LNCAP (cell line): Measurements from ENCODE around the gene SGMS1.

Experiments
- CTCF ChIP-seq: fragments of 450-650 bp; IDR thresholded peaks from 2 replicates; pipeline ENCODE4 v1.5.1; 2017; ENCODE audit warnings: mild to moderate bottlenecking

The SGMS1 gene

GRCh38 chr10:50456719-50457118 lies 167.0 kb downstream of the SGMS1 start:
- TF ChIP-seq CTCF: no peak

GRCh38 chr10:50453940-50454339 lies 169.8 kb downstream of the SGMS1 start:
- no peak for TF ChIP-seq CTCF

- TF ChIP-seq CTCF: no peak
Measured at GRCh38 chr10:50452603-50453002, 171.2 kb downstream of the SGMS1 start.

GRCh38 chr10:50447691-50448090 lies 176.1 kb downstream of the SGMS1 start:
- no peak for TF ChIP-seq CTCF

GRCh38 chr10:50440489-50440888 lies 183.3 kb downstream of the SGMS1 start:
- TF ChIP-seq CTCF: no peak

GRCh38 chr10:50439806-50440205 lies 183.9 kb downstream of the SGMS1 start:
- TF ChIP-seq CTCF: no peak

GRCh38 chr10:50439187-50439586 lies 184.6 kb downstream of the SGMS1 start:
- TF ChIP-seq CTCF: no peak
